OCI-LY7 (cell line): ENCODE results near the gene HJURP. TPM values are rescaled to one million over a fixed set of nuclear protein-coding genes. Genes with fewer than 3 reads are reported as not detected.

Experiments used
- BruUV-seq: library from RNA; stranded (reverse); fragments of 400-500 nt; replicated peaks from 2 replicates; lab custom pipeline; 2021; lab: Mats Ljungman, UMichigan
- CTCF ChIA-PET: fragments of 300-600 bp; sonication (Branson Sonifier 250); formaldehyde crosslinking; loops from one replicate; lab custom pipeline; 2022; ENCODE audit warnings: antibody characterized with exemption; ENCODE audit not compliant: unreplicated experiment; lab: Charles Lee
- POLR2A ChIA-PET: fragments of 300-600 bp; sonication (Branson Sonifier 250); formaldehyde crosslinking; loops from one replicate; lab custom pipeline; 2022; ENCODE audit warnings: antibody characterized with exemption; lab: Charles Lee
- DNase-seq: peaks from one replicate; pipeline ENCODE4 v3.0.0-alpha.2; 2015; ENCODE audit warnings: low spot score
- H2AFZ ChIP-seq: fragments of 200-600 bp; sonication (generic), shearing (Covaris generic); 2 replicates; pipeline ENCODE4 v1.6.1; 2014; ENCODE audit warnings: mild to moderate bottlenecking, antibody characterized with exemption, low read length, moderate library complexity
- H3K27ac ChIP-seq: fragments of 200-600 bp; sonication (generic); 2 replicates; pipeline ENCODE4 v1.5.1; 2014; ENCODE audit warnings: mixed run types, low read depth, mild to moderate bottlenecking, moderate library complexity, low read length, inconsistent platforms; ENCODE audit not compliant: poor library complexity, severe bottlenecking
- H3K36me3 ChIP-seq: fragments of 200-600 bp; sonication (generic); 2 replicates; pipeline ENCODE4 v1.6.1; 2014; ENCODE audit warnings: mild to moderate bottlenecking, antibody characterized with exemption, low read length, moderate library complexity, mixed read lengths; ENCODE audit not compliant: insufficient read depth
- H3K4me1 ChIP-seq: fragments of 200-600 bp; sonication (generic); 2 replicates; pipeline ENCODE4 v1.5.1; 2014; ENCODE audit warnings: mild to moderate bottlenecking, low read length; ENCODE audit not compliant: insufficient read depth, poor library complexity, severe bottlenecking
- H3K4me2 ChIP-seq: fragments of 200-600 bp; sonication (generic); 2 replicates; pipeline ENCODE4 v1.6.1; 2014; ENCODE audit warnings: mild to moderate bottlenecking, low read length
- H3K4me3 ChIP-seq: fragments of 200-600 bp; sonication (generic); 2 replicates; pipeline ENCODE4 v1.5.1; 2014; ENCODE audit warnings: mild to moderate bottlenecking, low read depth, low read length; ENCODE audit not compliant: poor library complexity, severe bottlenecking
- H3K79me2 ChIP-seq: fragments of 200-600 bp; sonication (generic); 2 replicates; pipeline ENCODE4 v1.6.1; 2016; ENCODE audit warnings: low read depth, mild to moderate bottlenecking, low read length, moderate library complexity, mixed read lengths; ENCODE audit not compliant: insufficient read depth
- H3K9me2 ChIP-seq: fragments of 200-600 bp; sonication (generic); 2 replicates; pipeline ENCODE4 v1.6.1; 2016; ENCODE audit warnings: mild to moderate bottlenecking, low read length, mixed read lengths; ENCODE audit not compliant: insufficient read depth
- H3K9me3 ChIP-seq: fragments of 200-600 bp; sonication (generic); 2 replicates; pipeline ENCODE4 v1.6.1; 2014; ENCODE audit warnings: mild to moderate bottlenecking, mixed run types, low read length, mixed read lengths
- H4K20me1 ChIP-seq: fragments of 200-600 bp; sonication (generic); 2 replicates; pipeline ENCODE4 v1.6.1; 2014; ENCODE audit warnings: mild to moderate bottlenecking, antibody characterized with exemption, low read length, moderate library complexity, mixed read lengths; ENCODE audit not compliant: insufficient read depth
- CTCF ChIP-seq: fragments of 200-600 bp; sonication (generic); conservative IDR thresholded peaks from 2 replicates; pipeline ENCODE4 v1.5.1; 2014; ENCODE audit warnings: mild to moderate bottlenecking, antibody characterized with exemption, low read length, moderate library complexity, mixed read lengths
- EZH2phosphoT487 ChIP-seq: fragments of 200-600 bp; sonication (generic); IDR thresholded peaks from 2 replicates; pipeline ENCODE4 v1.6.1; 2018; ENCODE audit warnings: low read depth, borderline replicate concordance, mild to moderate bottlenecking, mixed run types, antibody characterized with exemption, low read length, moderate library complexity, mixed read lengths
- intact Hi-C: fragments of 100-400 bp; cut with micrococcal nuclease; formaldehyde crosslinking; loops from one replicate; pipeline ENCODE4 v1.10.0; 2022; ENCODE audit not compliant: unreplicated experiment
- total RNA-seq, 2 experiments: library from RNA; depleted of rRNA in 1 of 2; stranded (reverse); fragments of >200 nt in 1 of 2; shearing (Covaris generic) in 1 of 2; gene quantifications; 2 replicates each; pipeline ENCODE4 v1.2.3, GENCODE V29; 2014 to 2022

Gene HJURP
- total RNA-seq, 2 experiments from 2014 or later: 94.3 to 122 TPM

GRCh38 chr2:233832414-233832813 lies 21.9 kb downstream of the HJURP start:
- POLR2A ChIA-PET: interaction anchor here (0.6 kb wide), 1 partner anchor 476 kb away, joined by 5 read pairs; no protein-coding TSS in a partner anchor
- TF ChIP-seq EZH2phosphoT487 (no peak), CTCF (no peak)
- peaks cover 14% of the 10 kb centered on the region; the same call in 1 of the 2 replicates for H3K79me2 ChIP-seq
- H3K9me2 ChIP-seq: no peaks in the 10 kb centered on the region
- 0 out of 2 replicates have a peak, but pooled peaks cover 2% of the 10 kb centered on the region for H4K20me1 ChIP-seq
- CTCF ChIA-PET: no interaction called here
- no peak overlapping the region for H2AFZ ChIP-seq
- no peak overlapping the region for H3K4me2 ChIP-seq
- H3K9me3 ChIP-seq: no peaks in the 10 kb centered on the region
- peaks cover 44% of the 10 kb centered on the region for H3K36me3 ChIP-seq
- H3K4me1 ChIP-seq: peaks cover 10% of the 10 kb centered on the region
- no peak overlapping the region for H3K4me3 ChIP-seq
- DNase-seq: no peak
- H3K27ac ChIP-seq: no peak overlapping the region
- no TSS peak for BruUV-seq
- intact Hi-C loops: loop anchor here (5.0 to 10.0 kb wide), 2 partner anchors 120 to 348 kb away; partner anchors contain the start of gene UGT1A5

GRCh38 chr2:233831861-233832260 lies 22.5 kb downstream of the HJURP start:
- H3K4me3 ChIP-seq: no peak overlapping the region
- H2AFZ ChIP-seq: no peak overlapping the region
- peaks cover 10% of the 10 kb centered on the region for H3K4me1 ChIP-seq
- H3K9me2 ChIP-seq: no peaks in the 10 kb centered on the region
- no peaks in the 10 kb centered on the region for H3K9me3 ChIP-seq
- no peaks in the 10 kb centered on the region for H4K20me1 ChIP-seq
- no peak for DNase-seq
- BruUV-seq: no TSS peak
- peaks cover 9% of the 10 kb centered on the region; the same call in 1 of the 2 replicates for H3K79me2 ChIP-seq
- no peak overlapping the region for H3K4me2 ChIP-seq
- CTCF ChIA-PET: interaction anchor here (0.6 kb wide), 1 partner anchor 1242 kb away, joined by 3 read pairs; no protein-coding TSS in a partner anchor
- TF ChIP-seq EZH2phosphoT487 (no peak), CTCF (no peak)
- POLR2A ChIA-PET: interaction anchor here (0.6 kb wide), 1 partner anchor 475 kb away, joined by 5 read pairs; no protein-coding TSS in a partner anchor
- no peak overlapping the region for H3K27ac ChIP-seq
- intact Hi-C loops: loop anchor here (5.0 to 10.0 kb wide), 2 partner anchors 120 to 347 kb away; partner anchors contain the start of gene UGT1A5
- H3K36me3 ChIP-seq: peaks cover 38% of the 10 kb centered on the region
